Measurements from ENCODE around the gene MTA1. TPM values are rescaled to one million over a fixed set of nuclear protein-coding genes. Genes with fewer than 3 reads are reported as not detected.

The MTA1 gene
- total RNA-seq, 4 donors from 2014 or later, result 67.5 to 213 (median 95.3) TPM

- no peak overlapping the region for H3K27ac ChIP-seq
- H3K4me1 ChIP-seq, result peaks cover 0 to 16% (median 3%) of the 10 kb centered on the region in 4 donors
- H3K27me3 ChIP-seq, result no peaks in the 10 kb centered on the region
- no peak for DNase-seq (ENCODE audit: low spot score in 2 of 2)
- peaks cover 0 to 30% (median 0%) of the 10 kb centered on the region in 3 donors for H3K36me3 ChIP-seq
- H3K4me3 ChIP-seq, result no peak overlapping the region
- H3K9me3 ChIP-seq, result peaks cover 0 to 7% (median 0%) of the 10 kb centered on the region in 4 donors
- WGBS, 2 donors, result 92 to 93% methylated on average over 6 of the region's 6 CpGs
- TF ChIP-seq CTCF (IDR thresholded peaks at IDR 0.05) (no peak), EP300 (IDR thresholded peaks at IDR 0.05) (no peak), POLR2A (IDR thresholded peaks at IDR 0.05) (no peak)
Measured at GRCh38 chr14:105430042-105430441, 10.4 kb downstream of the MTA1 start.

GRCh38 chr14:105430565-105430964 lies 10.9 kb downstream of the MTA1 start:
- peak overlapping the region in 2 of 4 donors; percentile 40 to 44 for H3K27ac ChIP-seq

GRCh38 chr14:105431256-105431655 lies 11.6 kb downstream of the MTA1 start:
- peaks cover 0 to 21% (median 3%) of the 10 kb centered on the region in 4 donors for H3K4me1 ChIP-seq
- TF ChIP-seq CTCF (IDR thresholded peaks at IDR 0.05) (no peak), POLR2A (IDR thresholded peaks at IDR 0.05) (no peak), EP300 (IDR thresholded peaks at IDR 0.05) (no peak)
- H3K27me3 ChIP-seq, result no peaks in the 10 kb centered on the region
- DNase-seq (ENCODE audit: low spot score in 2 of 2), result no peak
- peaks cover 0 to 7% (median 0%) of the 10 kb centered on the region in 4 donors for H3K9me3 ChIP-seq
- H3K4me3 ChIP-seq, result no peak overlapping the region
- 97 to 100% methylated on average over 1 of the region's 1 CpG for WGBS, 2 donors
- peak overlapping the region in 2 of 4 donors; percentile 40 to 44 for H3K27ac ChIP-seq
- peaks cover 0 to 18% (median 0%) of the 10 kb centered on the region in 3 donors for H3K36me3 ChIP-seq

More at GRCh38 chr14:105430565-105430964, 10.9 kb downstream of the MTA1 start:
- WGBS, 2 donors, result 42 to 49% methylated on average over 9 of the region's 9 CpGs
- TF ChIP-seq EP300 (IDR thresholded peaks at IDR 0.05) (no peak), CTCF (IDR thresholded peaks at IDR 0.05) (no peak), POLR2A (IDR thresholded peaks at IDR 0.05) (no peak)
- Histone ChIP-seq H3K4me3 (no peak overlapping the region), H3K27me3 (no peaks in the 10 kb centered on the region), H3K9me3 (peaks cover 0 to 7% (median 0%) of the 10 kb centered on the region in 4 donors), H3K4me1 (peaks cover 0 to 19% (median 3%) of the 10 kb centered on the region in 4 donors), H3K36me3 (peaks cover 0 to 25% (median 0%) of the 10 kb centered on the region in 3 donors)
- no peak for DNase-seq (ENCODE audit: low spot score in 2 of 2)

GRCh38 chr14:105432657-105433056 lies 13.0 kb downstream of the MTA1 start:
- H3K27me3 ChIP-seq, result no peaks in the 10 kb centered on the region
- no peak overlapping the region for H3K27ac ChIP-seq
- TF ChIP-seq EP300 (IDR thresholded peaks at IDR 0.05) (no peak), POLR2A (IDR thresholded peaks at IDR 0.05) (no peak)
- no peaks in the 10 kb centered on the region for H3K9me3 ChIP-seq
- H3K4me3 ChIP-seq, result no peak overlapping the region
- H3K36me3 ChIP-seq, result peaks cover 0 to 11% (median 0%) of the 10 kb centered on the region in 3 donors
- DNase-seq (ENCODE audit: low spot score in 2 of 2), result no peak
- peaks cover 0 to 27% (median 3%) of the 10 kb centered on the region in 4 donors for H3K4me1 ChIP-seq
- WGBS, 2 donors, result 88 to 90% methylated on average over 12 of the region's 12 CpGs

- Histone ChIP-seq H3K4me1 (peaks cover 0 to 32% (median 3%) of the 10 kb centered on the region in 4 donors), H3K4me3 (no peak overlapping the region), H3K27me3 (no peaks in the 10 kb centered on the region), H3K27ac (no peak overlapping the region), H3K9me3 (no peaks in the 10 kb centered on the region), H3K36me3 (peaks cover 0 to 8% (median 0%) of the 10 kb centered on the region in 3 donors)
- DNase-seq (ENCODE audit: low spot score in 2 of 2), result no peak
- 72 to 77% methylated on average over 8 to 17 of the region's 17 CpGs for WGBS, 2 donors
- no peak for TF ChIP-seq POLR2A (IDR thresholded peaks at IDR 0.05)
- no peak for TF ChIP-seq CTCF (IDR thresholded peaks at IDR 0.05)
- no peak for TF ChIP-seq EP300 (IDR thresholded peaks at IDR 0.05)
Measured at GRCh38 chr14:105433161-105433605, 13.6 kb downstream of the MTA1 start.
